IPS DF 19.7 (cell line): ENCODE measurements around the gene KCNH2.
"Not testable (repeated sequence)": the region's sequence is repeated elsewhere in the genome, so short reads cannot be mapped to it uniquely, and the experiment has no call there.

ENCODE experiments used
- DNase-seq: peaks from one replicate; pipeline ENCODE4 v3.0.0-alpha.2; 2013; ENCODE audit warnings: low read depth, low spot score

The KCNH2 gene

GRCh38 chr7:150978126-150978789 is at the start of gene KCNH2:
Gene KCNH2 (minus strand): TSS chr7:150978321. CDS start chr7:150977913, 408 bp downstream.
- no peak for DNase-seq

GRCh38 chr7:151027728-151028130 is 49.6 kb upstream of the KCNH2 start:
- DNase-seq = not testable (repeated sequence)

- DNase-seq = not testable (repeated sequence)
Observed at GRCh38 chr7:151026771-151027727, 48.9 kb upstream of the KCNH2 start.

GRCh38 chr7:151025924-151026671 is 48.0 kb upstream of the KCNH2 start:
- no peak for DNase-seq

- DNase-seq = no peak
Observed at GRCh38 chr7:151024435-151025056, 46.4 kb upstream of the KCNH2 start, which contains the start of gene ATG9B. Gene ATG9B (minus strand): TSS chr7:151024494. CDS start chr7:151024423, 71 bp downstream.

- no peak for DNase-seq
Observed at GRCh38 chr7:151023232-151023631, 45.1 kb upstream of the KCNH2 start.

DNA sequence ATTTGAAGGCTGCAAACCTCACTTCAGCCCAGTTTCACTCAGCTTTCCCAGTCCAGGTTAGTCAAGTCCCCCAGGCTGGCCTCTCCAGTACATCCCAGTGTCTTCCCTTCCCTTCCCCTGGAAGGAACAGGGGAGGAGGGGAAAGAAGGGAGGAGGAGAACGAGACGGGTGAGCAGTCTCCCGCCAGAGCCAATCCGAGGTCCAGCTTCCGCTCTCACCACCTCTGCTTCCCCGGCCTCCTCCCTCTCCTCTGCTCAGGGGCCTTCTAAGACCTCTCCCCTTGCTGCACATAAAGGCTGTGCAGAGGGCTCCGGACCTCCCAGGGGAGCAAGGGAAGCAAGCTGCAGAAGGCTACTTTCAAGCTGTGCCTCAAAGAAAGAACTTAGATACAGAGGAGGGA is 42.1 kb upstream of the KCNH2 start:
- no peak for DNase-seq

DNA sequence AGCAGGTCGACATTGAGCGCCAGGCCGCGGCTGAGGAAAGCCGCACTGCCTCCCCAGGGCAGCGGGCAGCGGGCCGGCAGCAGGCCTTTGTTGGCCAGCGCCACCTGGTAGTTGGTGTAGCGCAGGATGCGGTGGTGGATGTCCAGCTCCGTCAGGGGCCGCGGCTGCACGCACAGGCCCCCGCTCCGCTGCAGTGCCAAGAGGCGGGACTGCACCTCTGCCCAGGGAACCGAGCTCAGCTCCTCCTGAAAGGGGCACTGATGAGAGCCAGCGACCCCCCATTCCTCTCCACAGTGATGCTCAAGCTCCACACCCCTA is 41.0 kb upstream of the KCNH2 start:
- DNase-seq = no peak

DNA sequence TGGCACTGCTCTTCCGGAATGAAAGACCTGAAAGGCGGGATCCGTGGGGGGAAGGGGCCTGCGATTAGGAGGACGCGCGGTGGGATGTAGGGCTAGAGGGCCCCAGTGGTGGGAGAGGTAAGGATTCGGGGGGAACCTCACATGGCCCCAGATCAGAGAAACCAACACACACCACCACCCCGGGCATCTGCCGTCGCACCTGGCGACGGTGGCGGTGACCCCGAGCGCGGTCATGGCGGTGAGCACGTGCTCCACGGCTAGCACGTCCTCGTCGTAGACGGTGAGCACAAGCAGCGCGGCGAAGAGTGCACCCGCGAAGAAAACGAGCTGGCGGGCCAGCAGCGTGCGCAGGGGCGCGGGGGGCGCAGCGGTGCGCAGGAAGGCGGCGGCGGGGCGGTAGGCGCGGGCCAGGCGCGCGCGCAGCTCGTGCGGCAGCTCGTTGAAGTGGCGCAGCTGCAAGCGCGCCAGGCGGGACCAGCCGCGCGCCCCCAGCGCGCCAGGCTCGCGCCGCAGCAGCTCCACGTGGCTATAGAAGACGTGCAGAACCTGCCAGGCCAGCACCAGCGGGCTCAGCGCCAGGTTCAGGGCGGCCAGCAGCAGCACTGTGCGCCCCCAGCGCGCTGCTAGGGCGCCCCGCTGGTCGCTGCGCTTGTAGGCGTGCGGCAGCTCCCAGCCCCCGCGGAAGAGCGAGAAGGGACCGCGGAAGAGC is 40.5 kb upstream of the KCNH2 start:
- DNase-seq = no peak

GRCh38 chr7:151017953-151018420 is 39.9 kb upstream of the KCNH2 start:
- DNase-seq = no peak

GRCh38 chr7:151017370-151017952 is 39.3 kb upstream of the KCNH2 start:
- DNase-seq = no peak

- no peak for DNase-seq
Observed at GRCh38 chr7:151016942-151017341, 38.8 kb upstream of the KCNH2 start.

DNA sequence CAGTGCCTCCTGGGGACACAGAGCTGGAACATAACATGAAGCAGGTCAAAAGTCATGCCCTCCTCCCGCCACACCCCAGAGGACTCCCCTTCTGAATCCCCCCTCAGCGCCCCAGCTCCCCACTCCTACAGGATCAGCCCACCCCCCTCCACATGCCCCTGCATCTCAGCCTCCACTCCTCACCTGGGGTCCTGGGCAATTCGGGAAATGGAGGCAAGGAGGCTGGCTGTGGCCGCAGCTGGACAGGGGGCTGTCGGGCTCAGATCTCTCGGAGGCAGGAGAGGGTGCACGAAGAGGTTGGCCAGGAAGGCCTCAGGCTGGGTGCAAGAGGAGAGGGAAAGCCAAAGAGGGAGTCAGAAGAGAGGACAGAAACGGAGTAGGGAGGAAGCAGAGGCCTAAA is 38.4 kb upstream of the KCNH2 start:
- no peak for DNase-seq

- no peak for DNase-seq
Observed at GRCh38 chr7:151015967-151016366, 37.8 kb upstream of the KCNH2 start.

GRCh38 chr7:151014950-151015349 is 36.8 kb upstream of the KCNH2 start:
- DNase-seq = no peak

GRCh38 chr7:151013733-151014497 is 35.8 kb upstream of the KCNH2 start:
- peak; percentile 68 for DNase-seq

- DNase-seq = no peak
Observed at GRCh38 chr7:151013356-151013732, 35.2 kb upstream of the KCNH2 start.

DNA sequence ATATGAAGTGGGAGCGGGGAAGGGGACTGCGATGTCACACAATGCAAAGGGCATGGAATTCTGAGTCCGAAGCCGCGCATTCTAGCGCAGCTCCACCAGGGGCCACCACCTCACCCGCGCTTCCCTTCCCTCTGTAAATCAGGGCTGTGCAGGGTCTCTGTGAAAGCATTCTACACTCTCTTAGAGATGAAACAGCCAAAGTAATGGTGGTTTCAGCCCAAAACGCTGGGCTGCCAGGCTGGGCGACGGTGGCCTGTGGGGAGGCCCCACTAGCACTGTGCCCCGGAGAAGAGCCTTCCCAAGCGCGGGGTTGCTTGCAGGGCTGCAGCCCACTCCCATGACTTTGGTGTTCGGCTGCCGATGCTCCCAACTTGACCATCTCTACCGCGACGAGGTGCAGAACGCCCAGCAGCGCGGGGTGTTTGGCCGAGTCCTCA is 34.8 kb upstream of the KCNH2 start:
- no peak for DNase-seq

DNA sequence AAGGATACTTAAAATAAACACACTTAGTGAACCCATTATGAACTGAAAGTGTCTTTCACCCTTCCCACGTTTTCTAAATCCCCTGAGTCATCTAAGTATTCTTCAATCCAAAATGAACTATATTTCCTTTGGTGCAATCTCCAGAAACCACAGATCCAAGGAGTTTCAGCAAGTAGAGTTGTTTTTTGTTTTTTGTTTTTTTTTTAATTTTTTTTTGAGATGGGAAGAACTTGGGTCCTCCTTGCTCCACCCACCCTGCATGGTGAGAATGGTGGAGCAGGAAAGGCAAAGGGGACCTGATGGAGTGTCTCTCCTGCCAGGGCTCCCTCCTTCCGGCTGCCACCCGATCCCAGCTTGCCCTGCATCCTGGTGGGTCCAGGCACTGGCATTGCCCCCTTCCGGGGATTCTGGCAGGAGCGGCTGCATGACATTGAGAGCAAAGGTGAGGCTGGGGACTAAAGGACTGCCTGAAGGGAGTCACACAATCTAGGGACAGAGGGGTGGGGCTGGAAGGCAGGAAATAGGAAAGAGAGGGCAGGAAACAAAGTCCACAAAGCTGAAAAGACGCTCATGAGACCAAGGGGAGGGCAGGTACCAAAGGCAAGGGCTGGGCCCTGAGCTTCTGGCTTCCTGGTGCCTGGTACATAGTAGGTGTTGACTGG is 34.0 kb upstream of the KCNH2 start:
- DNase-seq = no peak
